Inferior parietal cortex (tissue), 1 donor: Measurements from ENCODE around the gene HSPB9.
A peak's percentile ranks its signal among the peaks of the same experiment; 100 is the strongest.

ENCODE experiments used
- DNase-seq: peaks from one replicate; pipeline ENCODE4 v3.0.0-alpha.2; 2016; ENCODE audit errors: extremely low spot score

HSPB9 gene

GRCh38 chr17:42101513-42102292, 20.9 kb upstream of the HSPB9 start:
- DNase-seq = peak; percentile 64

DNA sequence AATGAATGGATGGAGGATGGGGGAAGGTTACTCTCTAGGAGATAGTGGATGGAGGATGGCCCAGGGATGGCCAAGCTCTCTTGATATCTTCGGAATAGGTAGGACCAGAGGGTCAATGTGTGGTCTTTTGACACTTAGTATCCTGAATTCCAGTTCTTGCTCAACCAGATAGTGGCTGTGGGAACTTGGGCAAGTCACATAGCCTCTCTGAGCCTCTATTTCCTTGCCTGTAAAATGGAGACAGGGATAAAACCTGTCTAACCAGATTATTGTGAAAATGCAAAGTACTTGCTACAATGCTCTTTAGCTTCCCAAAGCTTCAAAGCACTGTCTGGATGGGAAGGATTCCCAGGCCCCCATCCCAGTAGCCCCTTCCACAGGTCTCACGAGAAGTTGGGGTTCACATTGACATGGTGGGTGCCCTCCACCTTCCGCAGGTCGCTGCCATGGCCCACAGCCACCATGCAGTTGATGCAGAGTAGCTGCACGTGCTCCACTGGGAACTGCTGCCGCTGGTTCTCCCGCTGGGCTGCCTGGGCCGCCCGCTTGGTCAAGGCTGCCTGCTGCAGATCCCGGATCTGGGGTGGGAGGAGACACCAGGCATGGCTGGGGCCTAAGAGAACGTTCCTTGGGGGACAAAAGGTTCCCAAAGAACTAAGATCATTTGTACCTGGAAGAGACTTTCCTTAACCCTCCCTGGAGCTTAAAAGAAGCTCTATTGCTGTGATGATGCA, 19.2 kb upstream of the HSPB9 start:
- no peak for DNase-seq

DNA sequence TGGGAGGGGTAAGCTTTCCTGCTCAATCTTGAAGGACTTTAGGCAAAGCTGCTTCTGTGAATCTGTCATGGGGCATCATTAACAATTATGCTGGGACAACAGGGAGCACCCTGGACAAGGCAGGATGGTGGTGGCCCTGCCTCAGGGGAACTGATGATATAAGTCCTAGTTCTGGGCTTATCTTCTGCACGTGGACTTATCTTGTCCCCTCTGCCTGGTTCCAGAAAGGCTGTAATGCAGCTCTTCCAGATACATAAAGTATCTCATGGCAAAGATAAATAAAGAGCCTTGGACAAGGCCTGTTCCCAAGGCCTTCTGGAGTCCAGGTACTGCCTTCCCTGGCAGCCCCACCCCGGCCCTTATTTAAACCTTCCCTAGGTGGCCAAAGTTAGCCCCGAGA, 18.3 kb upstream of the HSPB9 start:
- DNase-seq = no peak

GRCh38 chr17:42106009-42106408, 16.6 kb upstream of the HSPB9 start:
- no peak for DNase-seq

DNA sequence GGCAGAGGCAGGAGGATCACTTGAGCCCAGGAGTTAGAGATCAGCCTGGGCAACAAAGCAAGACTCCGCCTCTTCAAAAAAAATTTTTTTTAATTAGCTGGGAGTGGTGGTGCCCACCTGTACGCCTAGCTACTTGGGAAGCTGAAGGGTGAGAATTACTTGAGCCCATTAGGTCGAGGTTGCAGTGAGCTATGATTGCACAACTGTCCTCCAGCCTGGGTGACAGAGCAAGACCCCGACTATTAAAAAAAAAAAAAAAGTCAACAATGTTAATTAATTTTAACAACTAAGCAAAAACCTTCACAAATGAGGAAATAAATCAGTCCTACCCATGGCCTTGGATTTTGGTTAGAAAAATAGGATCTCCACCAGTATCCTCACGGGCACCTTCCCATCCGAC, 15.5 kb upstream of the HSPB9 start:
- DNase-seq = no peak

- DNase-seq = no peak
Measured at GRCh38 chr17:42107597-42108576, 14.7 kb upstream of the HSPB9 start.

DNA sequence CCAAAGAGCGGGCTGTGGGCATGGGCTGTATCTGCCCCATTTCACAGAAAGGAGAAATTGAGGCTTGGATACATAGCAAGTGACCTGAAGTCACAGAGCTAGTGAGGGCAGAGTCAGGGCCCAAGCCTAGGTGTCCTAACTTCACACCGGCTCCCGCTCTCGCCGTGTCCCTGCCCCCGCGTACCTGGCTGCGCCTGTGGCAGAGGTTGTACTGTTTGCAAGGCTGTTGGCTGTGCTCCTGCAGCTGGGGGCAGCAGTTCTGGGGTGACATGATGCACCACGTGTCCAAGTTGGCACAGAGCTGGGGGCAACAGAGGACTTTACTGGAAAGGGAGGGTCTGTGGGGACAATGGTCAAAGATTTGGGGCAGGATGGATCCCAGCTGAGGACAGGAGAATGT, 13.5 kb upstream of the HSPB9 start:
- no peak for DNase-seq

- DNase-seq = no peak
Measured at GRCh38 chr17:42110301-42111264, 12.0 kb upstream of the HSPB9 start.

DNA sequence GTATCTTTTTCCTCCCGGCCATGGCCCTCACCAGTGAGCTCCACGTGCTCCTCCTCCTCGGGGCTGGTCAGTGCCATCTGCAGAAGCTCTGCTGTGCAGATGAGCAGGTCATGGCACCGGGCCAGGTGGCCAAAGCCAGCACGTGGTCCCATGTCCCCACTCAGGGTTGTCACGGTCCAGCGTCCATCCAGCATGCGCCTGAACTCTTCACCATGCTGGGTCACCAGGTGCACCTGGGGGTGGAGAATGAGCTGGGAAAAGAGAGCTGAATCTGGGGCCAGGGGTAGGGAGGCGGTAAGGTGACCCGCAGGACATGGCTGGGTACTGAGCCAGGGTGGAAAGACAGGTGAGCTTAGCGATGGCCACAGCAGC, 11.4 kb upstream of the HSPB9 start:
- no peak for DNase-seq

DNA sequence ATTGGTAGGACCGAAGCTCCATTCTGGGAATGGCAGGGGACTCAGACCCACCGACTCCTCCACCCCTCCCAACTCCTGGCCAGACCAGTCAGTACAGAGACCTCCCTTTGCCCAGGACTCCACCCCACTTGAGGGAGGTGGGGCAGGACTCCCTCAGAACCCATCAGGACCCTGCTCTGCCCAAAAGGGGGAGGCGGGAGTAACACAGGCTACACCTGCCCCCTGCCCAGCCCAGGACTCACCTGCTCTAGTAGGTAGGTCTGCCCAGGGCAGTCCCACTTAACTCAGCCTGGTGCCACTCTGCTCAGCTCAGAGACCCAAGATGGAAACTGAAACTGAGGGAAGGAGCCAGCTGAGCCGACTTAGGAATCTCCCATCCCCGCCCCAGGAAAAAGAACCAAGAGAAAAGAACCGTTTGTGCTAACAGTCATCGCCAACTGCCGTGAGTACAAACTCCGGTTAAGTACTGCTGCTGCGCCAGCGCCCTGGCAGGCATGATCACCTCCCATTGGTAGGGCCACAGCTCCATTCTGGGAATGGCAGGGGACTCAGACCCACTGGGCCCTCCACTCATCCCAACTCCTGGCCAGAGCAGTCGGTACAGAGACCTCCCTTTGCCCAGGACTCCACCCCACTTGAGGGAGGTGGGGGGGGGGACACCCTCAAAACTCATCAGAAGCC, 10.6 kb upstream of the HSPB9 start:
- peak; percentile 45 for DNase-seq

DNA sequence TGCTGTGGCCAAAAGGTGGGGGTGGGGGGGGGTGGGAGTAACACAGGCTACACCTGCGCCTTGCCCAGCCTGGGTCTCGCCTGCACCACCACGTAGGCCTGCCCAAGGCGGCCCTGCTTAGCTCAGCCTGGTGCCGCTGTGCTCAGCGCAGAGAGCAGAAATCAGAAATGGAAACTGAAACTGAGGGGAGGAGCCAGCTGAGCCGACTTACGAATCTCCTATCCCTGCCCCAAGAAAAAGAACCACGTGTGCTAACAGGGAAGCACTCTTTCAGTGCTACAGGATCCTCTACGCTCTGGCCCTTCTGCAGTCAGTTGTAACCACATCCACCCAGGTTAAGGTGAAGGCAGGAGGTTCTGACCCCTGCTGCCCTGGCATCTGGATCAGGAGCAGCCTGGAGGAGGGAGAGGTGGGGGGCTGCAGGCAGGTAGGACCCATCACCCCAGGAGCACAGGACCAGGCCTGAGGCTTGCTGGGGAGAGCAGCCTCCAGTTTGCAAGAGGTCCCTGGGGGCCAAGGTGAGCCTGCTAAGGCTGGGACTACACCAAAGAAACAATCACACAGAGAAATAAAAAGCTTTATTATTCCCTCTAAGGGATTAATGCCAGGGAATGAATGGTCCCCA, 9.9 kb upstream of the HSPB9 start, which contains the start of gene DHX58:
Gene DHX58, minus strand, starts transcription at position 163 of the 625 bp plus-strand sequence. CDS start 822 bp downstream, outside the sequence.
- DNase-seq = peak; percentile 81

GRCh38 chr17:42113293-42114069, 9.1 kb upstream of the HSPB9 start:
- no peak for DNase-seq

- no peak for DNase-seq
Measured at GRCh38 chr17:42114118-42114517, 8.5 kb upstream of the HSPB9 start.

DNA sequence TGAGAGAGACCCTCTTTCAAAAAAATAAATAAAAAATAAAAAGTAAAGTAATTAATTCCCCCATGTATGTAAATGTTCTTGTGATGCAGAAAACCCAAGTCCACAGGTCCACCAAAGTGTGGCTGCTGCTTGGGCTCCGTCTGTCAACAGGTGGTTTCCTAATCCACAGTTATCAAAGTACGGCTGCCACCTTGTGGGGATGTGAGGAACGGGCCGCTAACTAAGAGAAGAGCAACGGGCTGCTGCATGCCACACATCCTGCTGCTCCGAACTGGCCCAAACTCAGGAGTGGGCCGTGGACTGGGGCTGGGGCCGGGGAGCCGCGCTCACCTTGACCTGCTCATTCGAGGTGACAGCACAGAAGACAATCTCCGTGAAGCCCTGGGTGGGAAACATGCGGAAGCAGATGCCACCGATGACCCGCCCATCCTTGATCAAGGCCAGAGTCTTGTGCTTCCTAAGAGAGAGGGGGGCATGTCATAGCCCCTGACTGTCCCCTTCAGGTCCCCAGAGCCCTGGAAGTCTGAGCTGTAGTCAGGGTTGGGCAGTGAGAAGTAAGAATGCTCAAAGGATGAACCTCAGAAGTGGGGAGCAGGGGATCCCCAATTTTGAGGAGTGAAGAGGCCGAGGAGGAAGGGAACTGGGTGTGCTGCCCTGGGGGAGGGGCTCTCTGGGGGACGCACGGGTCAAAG, 5.8 kb upstream of the HSPB9 start:
- peak; percentile 87 for DNase-seq

DNA sequence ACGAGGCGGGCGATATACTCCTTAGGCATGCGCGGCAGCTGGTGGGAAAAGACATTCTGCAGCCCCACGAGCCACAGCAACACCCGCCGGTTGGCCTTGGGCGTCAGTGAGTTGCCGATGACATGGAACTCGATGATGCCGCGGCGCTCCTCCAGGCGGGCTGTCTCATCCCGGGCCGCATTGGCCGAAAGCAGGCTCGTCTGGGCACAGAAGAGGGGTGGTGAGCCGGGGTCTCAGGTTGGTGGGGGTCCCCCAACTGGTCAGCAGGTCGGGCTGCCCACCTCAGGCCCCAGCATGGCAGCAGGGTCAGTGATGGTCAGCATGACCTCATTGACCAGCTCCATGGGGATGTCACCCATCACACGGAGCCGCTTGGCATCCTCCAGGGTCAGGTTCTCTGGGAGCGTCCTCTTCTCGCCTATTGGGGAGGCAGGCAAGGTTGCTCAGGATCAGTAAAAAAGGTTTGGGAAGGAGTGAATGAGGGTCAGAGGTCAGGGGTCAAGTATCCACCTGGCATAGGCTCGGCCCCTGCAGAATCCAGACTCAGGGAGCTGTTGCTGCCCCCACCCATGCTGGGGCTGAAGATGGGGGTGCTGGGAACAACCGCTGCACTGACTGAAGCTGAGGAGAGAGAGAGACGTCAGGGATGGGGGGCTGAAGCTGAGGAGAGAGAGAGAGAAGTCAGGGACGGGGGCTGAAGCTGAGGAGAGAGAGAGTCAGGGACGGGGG, 5.0 kb upstream of the HSPB9 start:
- DNase-seq = no peak

- DNase-seq = no peak
Measured at GRCh38 chr17:42118126-42118510, 4.5 kb upstream of the HSPB9 start.

DNA sequence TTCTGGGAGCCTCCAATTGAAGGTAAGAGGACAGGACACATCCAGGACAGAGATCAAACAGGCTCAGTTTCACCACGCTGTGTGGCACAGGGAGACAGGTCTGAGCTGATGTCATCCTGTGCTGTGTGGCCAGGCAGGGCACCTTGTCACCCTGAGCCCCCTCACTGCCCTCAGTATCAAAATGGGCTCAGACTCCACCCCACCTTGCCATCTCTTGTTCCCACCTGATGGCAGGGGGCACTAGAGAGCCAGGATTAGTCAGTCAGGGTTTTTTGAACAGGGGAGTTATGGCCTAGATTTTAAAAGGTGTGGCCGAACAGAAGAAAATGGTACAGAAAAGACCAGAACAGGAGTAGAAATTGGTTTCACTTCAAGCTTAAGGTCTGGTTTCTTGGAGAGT, 4.1 kb upstream of the HSPB9 start:
- no peak for DNase-seq

DNA sequence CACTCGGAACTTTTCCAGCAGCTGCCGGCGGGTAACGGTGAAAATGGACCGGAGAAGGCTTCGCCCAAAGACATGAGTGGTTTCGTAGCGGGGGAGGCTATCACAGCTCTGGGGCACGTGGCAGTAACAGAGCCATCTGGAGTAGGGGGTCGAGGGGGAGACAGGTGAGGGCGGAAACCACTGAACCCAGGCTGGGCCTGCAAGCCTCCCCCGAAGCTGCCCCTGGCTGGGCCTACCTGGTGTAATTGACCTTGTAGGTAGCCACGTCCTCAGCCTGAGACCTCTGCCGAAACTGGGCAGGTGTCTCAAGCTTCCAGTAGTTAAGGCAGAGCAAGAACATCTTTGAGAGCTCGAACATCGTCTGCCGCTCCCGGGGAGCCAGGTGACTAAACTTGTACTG, 3.3 kb upstream of the HSPB9 start:
- DNase-seq = no peak
